ENCODE measurements around the gene OR9I1.

GRCh38 chr11:58121096-58121495, 4.2 kb downstream of the OR9I1 start:
- no peak for TF ChIP-seq SUZ12 (IDR thresholded peaks at IDR 0.05; ENCODE audit: extremely low read depth, insufficient read depth, insufficient read length)
- TF ChIP-seq ZNF274 (IDR thresholded peaks at IDR 0.05; ENCODE audit: low read depth, low read length), result no peak

All from NT2/D1 (cell line).